HepG2 (cell line): ENCODE measurements around the gene CBFA2T2. TPM values are rescaled to one million over a fixed set of nuclear protein-coding genes. Genes with fewer than 3 reads are reported as not detected.

Source experiments
- ATAC-seq: fragments of 200-7000 bp; cut with Tn5 transposase; 3 replicates; pipeline ENCODE4 v1.9.1; 2020; ENCODE audit warnings: mild to moderate bottlenecking, moderate library complexity
- BruUV-seq: library from RNA; stranded (reverse); fragments of 400-500 nt; replicated peaks from 2 replicates; lab custom pipeline; 2021; lab: Mats Ljungman, UMichigan
- CTCF ChIA-PET: fragments of 300-600 bp; formaldehyde crosslinking; extraction: SDS; loops from one replicate; lab custom pipeline; 2021; ENCODE audit warnings: low total read pairs, inconsistent platforms, low intra/inter-chr PET ratio; lab: Yijun Ruan, JAX
- POLR2A ChIA-PET: fragments of 350-600 bp; sonication (Branson Sonifier 250); formaldehyde crosslinking; loops from one replicate; lab custom pipeline; 2020; ENCODE audit warnings: antibody characterized with exemption, inconsistent platforms; lab: Yijun Ruan, JAX
- DNase-seq: peaks from one replicate; pipeline ENCODE4 v3.0.0-alpha.2; 2015; ENCODE audit warnings: low spot score
- FAIRE-seq: peaks from 3 replicates; lab custom pipeline; 2011; peaks lifted over from hg19 to GRCh38; lab: Jason Lieb, UNC
- H2AFZ ChIP-seq: one replicate; pipeline ENCODE4 v1.6.1; 2011; ENCODE audit warnings: low read length, inconsistent platforms
- H3K27ac ChIP-seq: fragments of 300-600 bp; 3 replicates; pipeline ENCODE4 v1.8.0; 2011; ENCODE audit warnings: mixed run types, mild to moderate bottlenecking, mixed read lengths, low read length, inconsistent platforms; ENCODE audit not compliant: insufficient read depth; ENCODE audit errors: extremely low read length
- H3K27me3 ChIP-seq, 2 experiments: fragments of 200-600 bp in 1 of 2; 2 replicates in 1 of 2; 3 replicates in 1 of 2; pipeline versions ENCODE4 v1.6.0 to v1.8.0; 2011; ENCODE audit warnings: low read length in 2 of 2, mild to moderate bottlenecking in 2 of 2, moderate library complexity in 2 of 2, inconsistent platforms in 1 of 2; ENCODE audit not compliant: insufficient read depth in 2 of 2, control insufficient read depth in 1 of 2
- H3K36me3 ChIP-seq, 2 experiments: fragments of 200-600 bp in 1 of 2; replicated peaks in 1 of 2; 2 replicates in 1 of 2; 3 replicates in 1 of 2; pipeline versions ENCODE4 v1.5.1 to v1.8.0; 2011; ENCODE audit warnings: low read length in 2 of 2, inconsistent platforms in 1 of 2; ENCODE audit not compliant: insufficient read depth in 2 of 2, control insufficient read depth in 1 of 2
- H3K4me1 ChIP-seq: 2 replicates; pipeline ENCODE4 v1.5.1; 2012; ENCODE audit warnings: low read length, inconsistent platforms; ENCODE audit not compliant: insufficient read depth
- H3K4me2 ChIP-seq: 2 replicates; pipeline ENCODE4 v1.6.0; 2011; ENCODE audit warnings: low read depth, low read length, inconsistent platforms
- H3K4me3 ChIP-seq, 3 experiments: fragments of 200-600 bp in 1 of 3; sonication (generic), shearing (Covaris generic) in 1 of 3; replicated peaks in 1 of 3; 2 replicates each; pipeline ENCODE4 v1.5.1; 2011 to 2016; ENCODE audit warnings: low read length in 3 of 3, inconsistent platforms in 2 of 3, low read depth in 2 of 3, mild to moderate bottlenecking in 2 of 3, control low read depth in 1 of 3, mixed read lengths in 1 of 3; ENCODE audit not compliant: insufficient read depth in 1 of 3
- H3K79me2 ChIP-seq: one replicate; pipeline ENCODE4 v1.6.1; 2011; ENCODE audit warnings: low read length, inconsistent platforms; ENCODE audit not compliant: insufficient read depth
- H3K9ac ChIP-seq: 2 replicates; pipeline ENCODE4 v1.6.0; 2011; ENCODE audit warnings: mild to moderate bottlenecking, low read depth, low read length, inconsistent platforms; ENCODE audit not compliant: insufficient read depth
- H3K9me3 ChIP-seq: 2 replicates; pipeline ENCODE4 v1.5.1; 2012; ENCODE audit warnings: mild to moderate bottlenecking, low read length
- H4K20me1 ChIP-seq: 2 replicates; pipeline ENCODE4 v1.6.0; 2011; ENCODE audit warnings: inconsistent platforms, mild to moderate bottlenecking, low read length, moderate library complexity; ENCODE audit not compliant: insufficient read depth
- ARNT2 ChIP-seq: sonication (generic); formaldehyde crosslinking; IDR thresholded peaks from 2 replicates; pipeline ENCODE4 v1.8.0; 2022; ENCODE audit warnings: mild to moderate bottlenecking, low read depth, missing genetic modification reagents, moderate library complexity
- CREBL2 ChIP-seq: sonication (generic); formaldehyde crosslinking; IDR thresholded peaks from 2 replicates; pipeline ENCODE4 v1.8.1; 2023; ENCODE audit warnings: missing genetic modification reagents, mild to moderate bottlenecking, borderline replicate concordance
- FOXA1 ChIP-seq, 2 experiments: fragments of 450-650 bp in 1 of 2; sonication (generic) in 1 of 2; formaldehyde crosslinking in 1 of 2; IDR thresholded peaks; 2 replicates each; pipeline versions ENCODE4 v1.4.0 to v1.6.1; 2016 to 2020; ENCODE audit warnings: missing genetic modification reagents in 1 of 2
- HDAC6 ChIP-seq: fragments of 200-600 bp; sonication (generic); IDR thresholded peaks from 2 replicates; pipeline ENCODE4 v1.7.0; 2017; ENCODE audit warnings: mild to moderate bottlenecking, antibody characterized with exemption, low read length, low read depth
- JUN ChIP-seq: sonication (generic); formaldehyde crosslinking; IDR thresholded peaks from 2 replicates; pipeline ENCODE4 v1.4.0; 2020; ENCODE audit warnings: mild to moderate bottlenecking, missing genetic modification reagents
- MTF1 ChIP-seq: sonication (generic); formaldehyde crosslinking; IDR thresholded peaks from 2 replicates; pipeline ENCODE4 v1.5.0; 2020; ENCODE audit warnings: missing genetic modification reagents
- POLR2A ChIP-seq, 2 experiments: IDR thresholded peaks; 2 replicates each; pipeline ENCODE4 v1.6.1; 2011; ENCODE audit warnings: low read depth in 2 of 2, low read length in 2 of 2, mild to moderate bottlenecking in 1 of 2, moderate library complexity in 1 of 2; ENCODE audit not compliant: insufficient read depth in 1 of 2
- REL ChIP-seq: sonication (generic); formaldehyde crosslinking; conservative IDR thresholded peaks from 2 replicates; pipeline ENCODE4 v1.8.0; 2022; ENCODE audit warnings: mild to moderate bottlenecking, missing genetic modification reagents, moderate library complexity
- STAT6 ChIP-seq: sonication (generic); formaldehyde crosslinking; IDR thresholded peaks from 2 replicates; pipeline ENCODE4 v1.4.0; 2020; ENCODE audit warnings: missing genetic modification reagents, mild to moderate bottlenecking, borderline replicate concordance
- TAF1 ChIP-seq: sonication (generic); formaldehyde crosslinking; IDR thresholded peaks from 2 replicates; pipeline ENCODE4 v1.4.0; 2020; ENCODE audit warnings: missing genetic modification reagents
- TAF15 ChIP-seq: fragments of 200-400 bp; formaldehyde crosslinking; IDR thresholded peaks from one replicate; pipeline ENCODE4 v1.6.1; 2018; ENCODE audit warnings: mild to moderate bottlenecking, low read depth, low read length; ENCODE audit not compliant: poor library complexity, severe bottlenecking
- ZMYM2 ChIP-seq: sonication (generic); formaldehyde crosslinking; IDR thresholded peaks from 2 replicates; pipeline ENCODE4 v1.8.0; 2022; ENCODE audit warnings: mild to moderate bottlenecking, missing genetic modification reagents
- ZMYM3 ChIP-seq: sonication (generic); formaldehyde crosslinking; IDR thresholded peaks from 2 replicates; pipeline ENCODE4 v1.5.1; 2020; ENCODE audit warnings: mild to moderate bottlenecking, missing genetic modification reagents
- ZNF235 ChIP-seq: sonication (generic); formaldehyde crosslinking; IDR thresholded peaks from 2 replicates; pipeline ENCODE4 v1.8.1; 2023; ENCODE audit warnings: mild to moderate bottlenecking, missing genetic modification reagents, borderline replicate concordance
- ZNF256 ChIP-seq: sonication (generic); formaldehyde crosslinking; conservative IDR thresholded peaks from 2 replicates; pipeline ENCODE4 v1.4.0; 2020; ENCODE audit warnings: missing genetic modification reagents
- ZNF605 ChIP-seq: sonication (generic); formaldehyde crosslinking; IDR thresholded peaks from 2 replicates; pipeline ENCODE4 v1.8.0; 2022; ENCODE audit warnings: mild to moderate bottlenecking, missing genetic modification reagents
- ZNF768 ChIP-seq: sonication (generic); formaldehyde crosslinking; IDR thresholded peaks from 2 replicates; pipeline ENCODE4 v1.4.0; 2020; ENCODE audit warnings: missing genetic modification reagents
- ZNF781 ChIP-seq: sonication (generic); formaldehyde crosslinking; IDR thresholded peaks from 2 replicates; pipeline ENCODE4 v1.5.1; 2020; ENCODE audit warnings: borderline replicate concordance, mild to moderate bottlenecking, missing genetic modification reagents; ENCODE audit errors: not compliant biosample characterization
- WGBS: methylation state at CpG from one replicate; pipeline ENCODE4 v1.1.6; 2017; ENCODE audit warnings: low lambda C conversion rate; 5-methylcytosine and 5-hydroxymethylcytosine counted together
- in situ Hi-C: cut with HindIII; loops from 2 replicates; pipeline ENCODE4 v1.10.0; 2017; ENCODE audit warnings: low pct_unique_long_range_greater_than_20kb; ENCODE audit not compliant: extremely low pct_ligation_motif_present
- intact Hi-C: fragments of 100-400 bp; cut with micrococcal nuclease; formaldehyde crosslinking; loops from one replicate; pipeline ENCODE4 v1.10.0; 2022; ENCODE audit not compliant: unreplicated experiment
- polyA plus RNA-seq, 8 experiments: library from polyadenylated mRNA; depleted of rRNA in 3 of 8; stranded (reverse) in 7 of 8; unstranded in 1 of 8; fragments of >200 nt; fragmentation: Illumina TruSeq in 4 of 8; extraction: Trizol in 4 of 8; gene quantifications; 2 replicates each; pipeline versions ENCODE4 v1.2.1 to v1.2.3, GENCODE V29; 2011 to 2016; ENCODE audit warnings: low read depth in 4 of 8, missing spikeins in 1 of 8, mixed read lengths in 1 of 8; ENCODE audit not compliant: insufficient read depth in 1 of 8
- total RNA-seq, 5 experiments: library from RNA; depleted of rRNA; stranded (reverse); fragments of >200 nt; fragmentation: Illumina TruSeq; extraction: Trizol; gene quantifications; 2 replicates each; pipeline ENCODE4 v1.2.3, GENCODE V29; 2016; ENCODE audit warnings: low read depth in 1 of 5

CBFA2T2 gene
- total and polyA plus RNA-seq, 2 of the 13 experiments (the other 11 are each of a cell fraction or from before 2014, with no cell fraction given) = 6.3 to 21.2 TPM

GRCh38 chr20:33670715-33671499 is 181.0 kb downstream of the CBFA2T2 start (continued):
- TF ChIP-seq FOXA1 (IDR thresholded peaks at IDR 0.05) (no peak), FOXA1 (CRISPR knock-in tag; IDR thresholded peaks at IDR 0.05) (peak; percentile 67; the same call in 1 of the 2 replicates), ZNF256 (CRISPR knock-in tag) (0 out of 2 replicates have a peak, but pooled peaks have one; percentile 41), STAT6 (CRISPR knock-in tag) (no peak)

GRCh38 chr20:33671573-33672288 is 181.8 kb downstream of the CBFA2T2 start:
- H3K4me2 ChIP-seq = peak overlapping the region; percentile 83
- 96% methylated on average over 6 of the region's 8 CpGs for WGBS
- CTCF ChIA-PET = no interaction called here
- H3K4me3 ChIP-seq = peak overlapping the region in 1 of 3 experiments; percentile 96; a peak in 1 of 6 replicates
- no peak overlapping the region for H3K27ac ChIP-seq
- no peak for ATAC-seq
- TSS peak; percentile 51 for BruUV-seq
- H4K20me1 ChIP-seq = 0 out of 2 replicates have a peak, but pooled peaks cover 3% of the 10 kb centered on the region
- H3K36me3 ChIP-seq = peaks cover 16 to 41% of the 10 kb centered on the region in 2 experiments
- H3K9me3 ChIP-seq = no peaks in the 10 kb centered on the region
- no peak overlapping the region for H2AFZ ChIP-seq
- no peak for DNase-seq
- H3K9ac ChIP-seq = peak overlapping the region; percentile 7; the same call in 1 of the 2 replicates
- POLR2A ChIA-PET = interaction anchor here (0.9 to 2.4 kb wide), 3 partner anchors 8 to 228 kb away, joined by 3 to 16 read pairs (median 4); partner anchors contain the start of genes CBFA2T2 and SNTA1
- in situ Hi-C loops = no loop called here
- peaks cover 24% of the 10 kb centered on the region for H3K79me2 ChIP-seq
- H3K4me1 ChIP-seq = peaks cover 51% of the 10 kb centered on the region
- H3K27me3 ChIP-seq = peaks cover 0 to 3% of the 10 kb centered on the region in 2 experiments; a peak in 1 of 5 replicates
- FAIRE-seq = no peak
- intact Hi-C loops = loop anchor here (5.0 kb wide), 2 partner anchors 61 to 326 kb away; partner anchors contain the start of gene ZNF341
- no peak for TF ChIP-seq TAF1
- TF ChIP-seq ZMYM2 (CRISPR knock-in tag) = no peak
- TF ChIP-seq ARNT2 = 0 out of 2 replicates have a peak, but pooled peaks have one; percentile 30
- TF ChIP-seq HDAC6 = no peak
- TF ChIP-seq ZNF235 (CRISPR knock-in tag) = 0 out of 2 replicates have a peak, but pooled peaks have one; percentile 21
- TF ChIP-seq ZNF605 (CRISPR knock-in tag) = no peak
- peak; percentile 98 for TF ChIP-seq ZNF768 (CRISPR knock-in tag)
- TF ChIP-seq CREBL2 = no peak
- TF ChIP-seq TAF15 = no peak
- peak; percentile 94 for TF ChIP-seq ZMYM3 (CRISPR knock-in tag)
- no peak for TF ChIP-seq MTF1 (CRISPR knock-in tag)
- no peak for TF ChIP-seq JUN (CRISPR knock-in tag)
- TF ChIP-seq REL (CRISPR knock-in tag) = no peak
- TF ChIP-seq ZNF781 = peak; percentile 34
- peak in 1 of 2 experiments; percentile 24; a peak in 1 of 4 replicates for TF ChIP-seq POLR2A (IDR thresholded peaks at IDR 0.05; ENCODE audit: insufficient read depth in 1 of 2, low read depth in 2 of 2, low read length in 2 of 2)
